Muscle layer of duodenum (tissue), 2 donors: ENCODE results near the gene SOBP.
A peak's percentile ranks its signal among the peaks of the same experiment; 100 is the strongest.

Experiments
- H3K27ac ChIP-seq: one replicate; pipeline ENCODE4 v1.7.0; 2013; ENCODE audit warnings: mild to moderate bottlenecking, low read length
- H3K27me3 ChIP-seq: one replicate; pipeline ENCODE4 v1.7.0; 2013; ENCODE audit warnings: low read depth, mild to moderate bottlenecking, control low read depth, low read length
- H3K36me3 ChIP-seq, 2 donors: one replicate each; pipeline ENCODE4 v1.7.0; 2013; ENCODE audit warnings: low read length in 2 of 2, control low read depth in 1 of 2, mild to moderate bottlenecking in 1 of 2; ENCODE audit not compliant: insufficient read depth in 2 of 2, control insufficient read depth in 1 of 2
- H3K4me1 ChIP-seq, 2 donors: one replicate each; pipeline ENCODE4 v1.7.0; 2013; ENCODE audit warnings: low read length in 2 of 2, mild to moderate bottlenecking in 2 of 2, control low read depth in 1 of 2, moderate library complexity in 1 of 2; ENCODE audit not compliant: insufficient read depth in 2 of 2, control insufficient read depth in 1 of 2
- H3K4me3 ChIP-seq, 2 donors: one replicate each; pipeline ENCODE4 v1.7.0; 2013; ENCODE audit warnings: low read length in 2 of 2, low read depth in 1 of 2, mild to moderate bottlenecking in 1 of 2
- H3K9me3 ChIP-seq, 2 donors: one replicate each; pipeline ENCODE4 v1.7.0; 2013; ENCODE audit warnings: low read length in 2 of 2, control low read depth in 1 of 2, mild to moderate bottlenecking in 1 of 2; ENCODE audit not compliant: control insufficient read depth in 1 of 2
- donor health status: healthy.

The SOBP gene

GRCh38 chr6:107683183-107683582 lies 193.3 kb downstream of the SOBP start:
- H3K27ac ChIP-seq: no peak overlapping the region
- H3K27me3 ChIP-seq: no peaks in the 10 kb centered on the region
- H3K4me1 ChIP-seq: no peaks in the 10 kb centered on the region
- H3K36me3 ChIP-seq: no peaks in the 10 kb centered on the region
- H3K9me3 ChIP-seq: peaks cover 0 to 5% of the 10 kb centered on the region in 2 donors
- H3K4me3 ChIP-seq: no peak overlapping the region

DNA sequence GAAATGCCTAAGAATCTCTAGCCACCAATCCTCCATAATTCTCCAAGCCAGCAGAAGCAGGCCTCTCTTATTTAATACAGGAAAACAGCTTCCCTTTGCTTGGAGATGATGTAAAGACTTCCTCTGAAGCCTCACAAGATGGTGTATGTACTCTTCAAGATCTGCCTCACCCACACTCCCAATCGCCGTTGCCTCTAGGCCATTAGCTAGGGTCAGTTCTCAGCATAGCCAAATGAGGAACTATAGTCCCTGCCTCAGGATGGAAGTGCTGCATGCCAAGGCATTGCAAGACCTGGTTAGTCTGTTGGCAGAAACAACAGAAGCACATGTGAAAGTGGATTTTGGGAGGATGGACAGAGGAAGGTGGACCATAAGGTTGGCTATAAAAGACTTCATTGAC lies 195.1 kb downstream of the SOBP start:
- H3K36me3 ChIP-seq: no peaks in the 10 kb centered on the region
- no peak overlapping the region for H3K4me3 ChIP-seq
- no peaks in the 10 kb centered on the region for H3K27me3 ChIP-seq
- no peak overlapping the region for H3K27ac ChIP-seq
- peaks cover 0 to 5% of the 10 kb centered on the region in 2 donors for H3K9me3 ChIP-seq
- no peaks in the 10 kb centered on the region for H3K4me1 ChIP-seq

DNA sequence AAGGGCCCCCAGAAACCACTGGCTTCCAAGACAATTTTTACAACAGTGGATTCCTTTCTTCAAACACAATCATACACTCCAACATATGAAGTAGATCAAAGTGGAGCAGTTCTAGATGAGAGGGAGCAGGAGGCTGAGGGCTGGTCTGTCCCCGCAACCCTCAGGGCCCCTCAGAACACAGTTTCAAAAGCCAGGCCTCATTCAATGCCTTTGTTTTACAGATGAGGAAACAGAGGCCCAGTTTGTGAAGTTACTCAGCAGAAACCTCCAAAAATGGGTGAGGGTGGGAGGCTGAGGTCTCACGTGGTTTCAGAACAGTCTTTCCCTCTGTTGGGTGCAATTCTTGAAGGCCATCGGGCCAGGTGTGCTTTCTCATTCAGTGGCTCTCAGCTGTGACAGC lies 199.3 kb downstream of the SOBP start:
- Histone ChIP-seq H3K27me3 (no peaks in the 10 kb centered on the region), H3K4me1 (peaks cover 0 to 7% of the 10 kb centered on the region in 2 donors), H3K9me3 (no peaks in the 10 kb centered on the region), H3K27ac (no peak overlapping the region), H3K4me3 (no peak overlapping the region), H3K36me3 (no peaks in the 10 kb centered on the region)

GRCh38 chr6:107689951-107690642 lies 200.2 kb downstream of the SOBP start:
- no peak overlapping the region for H3K4me3 ChIP-seq

DNA sequence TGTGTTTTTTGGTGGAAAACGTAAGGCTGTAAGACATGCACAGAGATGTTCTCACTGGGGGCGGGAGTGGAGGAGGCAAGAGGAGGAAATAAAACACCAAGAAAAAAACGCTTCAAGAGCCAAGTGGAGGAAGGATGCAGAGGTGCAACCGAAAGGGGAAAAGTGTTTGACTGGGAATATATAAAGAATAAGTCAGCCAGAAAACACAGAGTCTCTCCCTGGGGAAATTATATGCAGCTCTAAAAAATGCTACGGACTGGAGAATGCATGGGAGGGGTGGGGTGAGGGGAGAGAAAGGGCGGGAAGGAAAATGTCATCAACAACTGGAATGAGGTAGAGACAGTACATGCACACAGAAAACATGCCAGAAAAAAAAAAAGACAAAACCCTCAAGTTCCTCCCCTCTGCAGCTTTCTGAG lies 200.7 kb downstream of the SOBP start:
- H3K4me1 ChIP-seq: peaks cover 0 to 7% of the 10 kb centered on the region in 2 donors
- no peaks in the 10 kb centered on the region for H3K9me3 ChIP-seq
- no peaks in the 10 kb centered on the region for H3K36me3 ChIP-seq
- H3K27ac ChIP-seq: no peak overlapping the region
- H3K4me3 ChIP-seq: no peak overlapping the region
- H3K27me3 ChIP-seq: no peaks in the 10 kb centered on the region

More at GRCh38 chr6:107689951-107690642, 200.2 kb downstream of the SOBP start:
- Histone ChIP-seq H3K4me1 (peaks cover 0 to 7% of the 10 kb centered on the region in 2 donors), H3K36me3 (no peaks in the 10 kb centered on the region), H3K27ac (no peak overlapping the region), H3K27me3 (no peaks in the 10 kb centered on the region), H3K9me3 (no peaks in the 10 kb centered on the region)

DNA sequence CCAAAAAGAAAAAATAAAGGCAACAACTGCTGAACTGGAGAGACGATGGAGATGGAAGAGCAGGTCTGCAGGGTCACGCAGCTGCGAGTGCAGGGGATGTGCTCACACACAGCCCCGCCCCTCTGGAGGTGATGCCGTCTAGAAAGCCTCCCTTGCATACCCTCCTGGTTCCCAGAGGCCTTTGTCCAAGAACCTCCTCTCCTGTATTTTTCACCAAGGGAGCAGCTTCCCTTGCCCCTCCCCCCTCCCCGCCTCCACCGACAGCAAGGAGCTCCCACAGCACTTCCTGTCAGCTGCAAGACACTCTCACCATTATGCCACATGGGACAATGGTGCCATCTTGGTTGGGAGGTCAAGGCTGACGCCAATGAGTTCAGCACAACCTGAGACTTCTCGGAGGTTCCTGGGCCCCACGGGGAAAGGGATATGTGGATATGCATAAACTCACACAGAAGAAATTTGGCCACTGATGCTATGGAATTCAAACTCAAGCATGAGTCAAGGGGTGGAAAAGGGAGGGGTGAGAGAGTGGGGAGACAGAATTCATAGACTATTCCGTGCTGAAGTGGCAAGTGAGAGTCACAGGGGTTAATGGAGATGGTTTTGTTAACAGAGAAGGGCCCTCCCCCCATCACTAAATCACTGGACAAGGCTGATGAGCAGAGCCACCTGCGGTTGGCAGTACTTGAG lies 201.3 kb downstream of the SOBP start:
- H3K9me3 ChIP-seq: no peaks in the 10 kb centered on the region
- H3K4me3 ChIP-seq: no peak overlapping the region
- H3K4me1 ChIP-seq: peaks cover 0 to 7% of the 10 kb centered on the region in 2 donors
- no peaks in the 10 kb centered on the region for H3K36me3 ChIP-seq
- H3K27me3 ChIP-seq: no peaks in the 10 kb centered on the region
- peak overlapping the region; percentile 9 for H3K27ac ChIP-seq

GRCh38 chr6:107692351-107692750 lies 202.4 kb downstream of the SOBP start:
- H3K27me3 ChIP-seq: no peaks in the 10 kb centered on the region
- no peaks in the 10 kb centered on the region for H3K9me3 ChIP-seq
- H3K4me1 ChIP-seq: peaks cover 0 to 7% of the 10 kb centered on the region in 2 donors
- H3K36me3 ChIP-seq: no peaks in the 10 kb centered on the region
- H3K27ac ChIP-seq: no peak overlapping the region
- H3K4me3 ChIP-seq: no peak overlapping the region

DNA sequence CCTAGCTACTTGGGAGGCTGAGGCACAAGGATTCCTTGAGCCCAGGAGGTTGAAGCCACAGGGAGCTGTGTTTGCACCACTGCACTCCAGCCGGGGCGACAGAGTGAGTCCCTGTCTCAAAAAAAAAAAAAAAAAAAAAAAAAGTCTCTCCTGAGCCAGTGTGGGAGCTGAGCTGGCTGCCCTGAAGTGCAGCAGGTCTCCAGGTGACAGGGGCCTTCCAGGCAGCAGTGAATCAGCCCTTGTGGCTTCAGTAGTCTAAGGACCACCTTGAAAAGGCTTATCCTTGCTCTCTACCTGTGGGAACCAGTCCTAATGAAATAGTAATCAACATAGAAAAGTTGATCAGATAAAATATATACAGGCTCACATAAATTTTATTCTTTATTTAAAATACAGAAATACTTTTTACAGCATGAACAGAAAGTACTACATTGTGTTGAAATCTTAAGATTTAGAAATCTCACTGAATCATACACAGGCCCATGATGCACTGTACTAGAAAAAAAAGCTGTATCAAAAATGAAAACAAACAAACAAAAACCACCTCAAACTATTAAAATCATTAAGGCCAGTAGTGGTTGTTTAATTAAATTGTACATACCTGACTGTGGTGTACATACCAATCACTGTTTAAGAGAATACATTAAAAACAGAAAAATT lies 205.3 kb downstream of the SOBP start:
- peaks cover 0 to 4% of the 10 kb centered on the region in 2 donors for H3K36me3 ChIP-seq
- H3K9me3 ChIP-seq: no peaks in the 10 kb centered on the region
- no peak overlapping the region for H3K27ac ChIP-seq

DNA sequence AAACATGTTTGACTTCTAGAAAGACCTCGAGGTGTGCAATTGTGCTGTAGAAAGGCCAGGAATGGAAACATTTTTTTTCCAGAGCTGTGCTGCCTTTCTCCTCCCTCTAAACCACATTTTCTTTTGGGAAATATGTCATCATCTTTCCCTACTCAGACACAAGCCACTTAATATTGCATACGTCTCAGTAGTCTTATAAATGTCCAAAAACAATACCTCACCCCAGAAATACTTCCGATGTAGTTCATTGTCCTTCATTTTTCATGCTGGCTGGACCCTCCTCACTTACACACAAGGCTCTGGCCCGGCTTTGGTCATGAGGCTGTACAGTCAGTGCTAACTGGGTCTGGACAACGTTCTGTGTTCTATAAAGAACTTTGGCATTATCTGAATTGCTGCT lies 207.8 kb downstream of the SOBP start:
- Histone ChIP-seq H3K4me3 (no peak overlapping the region), H3K9me3 (no peaks in the 10 kb centered on the region), H3K4me1 (no peaks in the 10 kb centered on the region), H3K27me3 (no peaks in the 10 kb centered on the region), H3K27ac (no peak overlapping the region), H3K36me3 (peaks cover 0 to 4% of the 10 kb centered on the region in 2 donors)

More for the DNA sequence above, 205.3 kb downstream of the SOBP start:
- Histone ChIP-seq H3K27me3 (no peaks in the 10 kb centered on the region), H3K4me1 (peaks cover 0 to 7% of the 10 kb centered on the region in 2 donors), H3K4me3 (no peak overlapping the region)

- Histone ChIP-seq H3K27ac (no peak overlapping the region), H3K27me3 (no peaks in the 10 kb centered on the region), H3K9me3 (no peaks in the 10 kb centered on the region), H3K4me3 (no peak overlapping the region), H3K36me3 (peaks cover 0 to 4% of the 10 kb centered on the region in 2 donors), H3K4me1 (no peaks in the 10 kb centered on the region)
Measured at GRCh38 chr6:107698146-107698545, 208.2 kb downstream of the SOBP start.

- Histone ChIP-seq H3K4me1 (no peaks in the 10 kb centered on the region), H3K27ac (no peak overlapping the region), H3K36me3 (peaks cover 0 to 4% of the 10 kb centered on the region in 2 donors), H3K4me3 (no peak overlapping the region), H3K27me3 (no peaks in the 10 kb centered on the region), H3K9me3 (no peaks in the 10 kb centered on the region)
Measured at GRCh38 chr6:107699254-107699653, 209.3 kb downstream of the SOBP start.
